Limb (tissue), 2 donors: ENCODE data around the gene ATXN1.
"Not testable (repeated sequence)": the region's sequence is repeated elsewhere in the genome, so short reads cannot be mapped to it uniquely, and the experiment has no call there.

Experiments used
- DNase-seq, 2 donors: peaks; one replicate each; pipeline ENCODE4 v3.0.0-alpha.2; 2016; ENCODE audit errors: extremely low spot score in 2 of 2

The ATXN1 gene

GRCh38 chr6:16263464-16264099 lies 497.7 kb downstream of the ATXN1 start:
- DNase-seq, result not testable (repeated sequence)

GRCh38 chr6:16262773-16263172 lies 498.5 kb downstream of the ATXN1 start:
- not testable (repeated sequence) for DNase-seq

GRCh38 chr6:16260602-16261001 lies 500.7 kb downstream of the ATXN1 start:
- not testable (repeated sequence) for DNase-seq

GRCh38 chr6:16259604-16260003 lies 501.7 kb downstream of the ATXN1 start:
- not testable (repeated sequence) for DNase-seq

- no peak for DNase-seq
These were observed 502.6 kb downstream of the ATXN1 start for GRCh38 chr6:16258709-16259075.

- no peak for DNase-seq
These were observed 503.1 kb downstream of the ATXN1 start for GRCh38 chr6:16257999-16258708.

GRCh38 chr6:16256781-16257180 lies 504.5 kb downstream of the ATXN1 start:
- DNase-seq, result no peak

GRCh38 chr6:16254535-16254934 lies 506.7 kb downstream of the ATXN1 start:
- no peak for DNase-seq

- DNase-seq, result no peak
These were observed 507.7 kb downstream of the ATXN1 start for GRCh38 chr6:16253399-16254144.

GRCh38 chr6:16252686-16253299 lies 508.5 kb downstream of the ATXN1 start:
- DNase-seq, result no peak

GRCh38 chr6:16251706-16252105 lies 509.6 kb downstream of the ATXN1 start:
- no peak for DNase-seq

- DNase-seq, result no peak
These were observed 511.3 kb downstream of the ATXN1 start for GRCh38 chr6:16249971-16250370.
